Fibroblast of skin of right quadriceps (primary cell): Measurements from ENCODE around the gene MAST4.

Experiments used
- DNase-seq: peaks from one replicate; pipeline ENCODE4 v3.0.0-alpha.2; 2013

The MAST4 gene

DNA sequence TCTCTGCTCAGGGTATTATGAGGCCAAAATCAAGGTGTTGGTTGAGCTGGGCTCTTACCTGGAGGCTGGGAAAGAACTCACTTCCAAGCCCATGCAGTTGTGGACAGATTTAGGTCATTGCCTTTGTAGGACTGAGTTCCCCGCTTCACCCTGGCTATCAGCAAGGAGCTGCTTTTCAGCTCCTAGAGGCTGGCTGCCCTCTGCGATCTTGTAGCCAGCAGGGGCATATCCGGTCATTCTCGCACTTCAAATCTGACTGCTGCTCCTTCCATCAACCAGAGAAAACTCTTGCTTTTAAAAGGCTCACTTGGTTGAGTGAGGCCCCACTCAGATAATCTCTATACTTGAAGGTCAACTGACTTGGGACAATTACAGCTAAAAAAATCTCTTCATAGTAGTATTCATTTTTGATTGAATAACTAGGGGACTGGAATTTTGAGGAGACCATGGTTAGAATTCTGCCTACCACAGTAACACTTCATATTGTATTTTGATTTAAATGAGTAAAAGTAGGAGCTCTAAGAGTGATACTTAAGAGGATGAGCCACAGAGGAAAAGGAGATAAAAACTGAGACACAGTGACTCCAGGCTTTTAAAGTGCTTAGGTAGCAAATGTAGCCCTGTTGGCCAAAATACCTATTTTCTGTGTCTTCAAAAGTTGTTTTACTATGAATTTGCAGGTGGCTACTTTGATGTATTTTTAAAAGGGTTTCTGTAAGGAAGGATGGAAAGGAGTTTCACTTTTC is 463.0 kb downstream of the MAST4 start:
- no peak for DNase-seq

DNA sequence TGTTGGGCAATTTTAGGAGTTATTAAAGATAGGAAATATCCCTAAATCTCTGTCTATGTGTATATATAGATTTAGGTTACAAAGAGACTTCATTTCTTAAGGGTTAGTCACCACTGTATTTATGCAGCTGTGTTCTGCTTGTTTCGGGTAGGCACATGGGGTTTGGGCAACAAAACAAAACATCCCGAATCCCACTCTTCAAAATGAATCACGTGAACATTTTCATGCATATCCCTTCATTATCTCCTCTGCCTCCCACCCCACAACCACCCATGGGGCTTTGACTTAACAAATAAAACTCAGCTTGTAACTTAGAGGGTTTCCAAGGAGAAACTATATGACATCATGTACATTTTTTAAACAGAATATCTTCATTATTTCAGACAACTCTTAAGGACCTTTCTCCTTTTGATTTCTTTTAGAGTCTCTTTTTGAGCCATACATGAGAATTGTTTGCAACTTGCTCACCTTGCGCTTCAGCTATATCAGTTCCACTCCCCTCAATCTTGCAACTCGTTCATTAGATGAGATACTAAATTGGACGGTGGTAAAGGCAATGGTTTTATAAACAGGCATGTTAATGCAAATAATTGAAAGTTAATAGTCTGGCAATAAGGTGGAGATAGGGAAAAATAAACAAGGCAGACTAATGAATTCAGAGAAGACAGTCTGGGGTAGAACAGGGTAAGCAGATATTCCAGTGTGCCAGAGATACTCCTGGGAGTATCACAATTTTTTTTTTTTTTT is 463.7 kb downstream of the MAST4 start:
- peak; percentile 59 for DNase-seq

GRCh38 chr5:67061511-67061910 is 465.3 kb downstream of the MAST4 start:
- no peak for DNase-seq

DNA sequence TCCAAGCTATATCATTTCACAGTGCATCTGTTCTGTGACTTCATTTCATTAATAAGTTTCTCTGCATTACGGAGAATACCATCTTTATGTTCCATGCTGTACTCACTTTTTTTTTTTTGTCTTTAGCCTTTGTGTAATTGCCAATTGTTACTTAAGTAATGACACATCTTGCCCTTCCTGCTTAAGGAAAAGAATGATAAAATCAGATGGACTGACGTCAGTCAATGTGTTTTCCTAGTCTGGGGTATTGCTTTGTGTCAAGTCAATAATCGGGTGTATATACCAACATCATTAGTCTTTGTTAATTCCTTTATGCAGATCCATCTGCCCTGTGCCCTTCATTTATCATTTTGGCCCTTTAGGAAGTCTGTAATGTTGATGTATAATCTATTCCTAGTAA is 466.9 kb downstream of the MAST4 start:
- DNase-seq, result no peak

DNA sequence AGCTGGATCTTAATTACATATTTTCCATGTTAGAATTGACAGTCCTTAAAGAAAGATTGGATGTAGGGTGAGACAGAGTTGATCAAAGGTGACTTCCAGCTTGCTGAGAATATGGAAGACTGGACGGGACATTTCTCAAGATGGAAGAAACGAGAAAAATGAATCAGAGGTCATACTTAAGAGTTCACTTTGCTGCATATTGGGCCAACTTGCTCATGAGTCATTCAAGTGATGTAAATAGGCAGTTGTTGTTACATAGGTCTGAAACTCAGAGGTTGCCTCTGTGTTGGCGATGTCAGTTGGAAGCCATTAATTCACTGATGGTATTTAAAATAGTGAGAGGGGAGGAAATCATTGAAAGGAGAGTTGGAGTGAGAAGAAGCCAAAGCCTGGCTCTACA is 467.6 kb downstream of the MAST4 start:
- DNase-seq, result peak; percentile 13

DNA sequence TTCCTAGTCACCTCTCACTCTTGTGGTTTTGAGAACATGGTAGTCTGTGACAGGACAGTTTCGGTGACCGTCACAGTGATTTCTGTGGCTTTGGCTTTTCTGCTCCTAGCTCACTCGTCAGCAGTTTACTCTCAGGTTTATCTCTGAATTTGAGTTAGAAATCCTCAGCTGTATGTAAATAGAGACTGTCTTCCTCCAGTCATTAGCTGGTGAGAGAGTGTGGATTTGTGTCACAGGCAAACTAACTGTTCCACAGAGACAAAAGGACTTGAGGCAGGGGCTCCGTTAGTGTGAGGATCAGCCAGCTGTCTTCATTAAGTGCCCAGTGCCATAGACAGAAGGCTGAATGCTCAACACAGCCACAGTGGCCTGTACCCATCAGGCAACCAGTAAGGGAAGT is 469.0 kb downstream of the MAST4 start:
- DNase-seq, result no peak

GRCh38 chr5:67065696-67066095 is 469.5 kb downstream of the MAST4 start:
- DNase-seq, result no peak

DNA sequence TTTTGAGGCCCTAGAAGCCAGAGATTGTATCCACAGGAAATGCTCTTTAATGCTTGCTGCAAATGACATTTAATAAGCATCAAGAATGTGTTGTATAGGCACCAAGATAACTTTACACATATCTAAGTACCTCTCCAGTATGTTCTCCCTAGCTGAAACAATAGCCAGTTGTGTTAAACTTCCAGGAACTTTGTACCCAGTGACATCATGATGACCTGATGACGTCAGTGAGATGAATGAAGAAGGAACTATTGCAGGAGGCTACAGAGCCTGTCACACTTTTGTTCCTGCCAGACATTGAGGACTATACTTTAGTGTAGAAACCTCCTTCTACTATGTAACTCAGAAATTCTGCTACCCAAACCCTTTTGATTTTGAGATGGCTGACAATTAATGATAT is 470.6 kb downstream of the MAST4 start:
- no peak for DNase-seq

DNA sequence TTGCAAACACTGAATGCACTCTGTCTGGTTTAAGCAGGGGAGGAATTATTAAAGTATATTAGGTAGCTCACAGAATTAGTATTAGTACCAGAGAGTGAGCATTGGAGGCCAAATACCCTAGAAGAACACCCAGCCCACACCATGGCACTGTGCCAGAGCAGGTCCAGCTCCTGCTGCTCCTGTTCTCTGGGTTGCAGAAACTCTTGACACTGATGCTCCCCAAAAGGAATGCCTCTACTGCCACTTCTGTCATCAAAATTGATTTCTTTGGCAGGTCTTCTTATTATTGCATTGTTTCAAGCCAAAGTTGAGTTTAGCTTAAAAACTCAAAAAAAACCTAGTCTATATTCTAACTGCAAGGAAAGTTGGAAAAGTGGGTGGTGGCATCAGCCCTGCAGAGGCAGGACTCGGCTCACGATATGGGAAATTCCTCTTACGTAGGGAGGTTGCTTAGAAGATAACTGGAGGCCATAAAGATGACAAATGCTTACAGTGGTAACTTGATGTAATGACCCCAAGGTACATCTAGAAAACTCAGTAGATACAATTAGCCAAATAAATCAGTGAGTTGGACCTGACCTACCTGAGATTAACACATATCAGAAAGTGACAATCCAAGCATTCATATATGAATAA is 477.0 kb downstream of the MAST4 start:
- no peak for DNase-seq

- DNase-seq, result no peak
These were observed 481.1 kb downstream of the MAST4 start for GRCh38 chr5:67077296-67077695.

GRCh38 chr5:67081261-67081660 is 485.1 kb downstream of the MAST4 start:
- DNase-seq, result no peak

DNA sequence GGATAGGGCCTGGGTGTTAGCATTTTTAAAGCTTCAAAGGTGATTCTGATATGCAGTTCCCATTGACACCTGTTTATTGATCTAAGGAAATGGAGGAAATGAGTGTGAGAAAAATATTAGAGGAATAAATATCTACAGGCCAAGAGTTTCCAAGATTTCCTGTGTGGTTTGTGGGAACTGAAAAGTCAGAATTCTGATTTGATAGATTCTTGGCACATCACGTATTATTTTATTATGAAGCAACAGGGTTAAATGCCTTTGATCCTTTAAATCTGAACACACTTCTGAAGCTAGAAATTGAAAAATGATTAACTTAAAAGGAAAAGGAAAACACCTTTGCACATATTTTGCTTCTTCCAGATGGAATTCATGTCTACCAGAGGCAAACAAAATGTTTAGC is 486.7 kb downstream of the MAST4 start:
- DNase-seq, result no peak

GRCh38 chr5:67085616-67086015 is 489.4 kb downstream of the MAST4 start:
- DNase-seq, result no peak

DNA sequence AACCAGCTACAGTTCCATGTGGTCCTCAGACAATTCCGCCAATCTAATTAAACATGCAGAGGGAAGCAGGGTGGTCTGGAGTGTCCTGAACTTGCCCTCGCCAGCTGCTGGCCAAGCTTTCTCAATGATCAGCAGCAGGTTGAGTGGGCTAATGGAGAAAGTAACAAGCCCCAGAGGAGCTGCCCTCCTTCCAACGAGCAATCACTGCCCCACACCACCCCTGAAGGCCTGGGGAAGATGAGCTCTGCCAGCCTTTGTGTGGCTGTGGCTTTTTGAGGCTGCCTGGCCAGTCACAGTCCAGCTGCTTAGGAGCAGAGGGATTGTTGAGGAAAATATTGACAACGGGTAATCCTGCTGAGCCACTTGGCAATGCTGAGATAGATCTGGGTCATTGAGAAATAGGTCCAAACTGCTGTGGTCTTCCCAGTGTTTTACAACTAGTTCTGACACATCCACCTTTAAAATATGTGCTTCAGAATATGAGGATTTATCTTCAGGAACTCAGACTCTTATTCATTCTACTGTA is 493.1 kb downstream of the MAST4 start:
- peak; percentile 3 for DNase-seq

GRCh38 chr5:67090040-67090439 is 493.8 kb downstream of the MAST4 start:
- DNase-seq, result no peak

- DNase-seq, result no peak
These were observed 494.4 kb downstream of the MAST4 start for GRCh38 chr5:67090593-67090992.

GRCh38 chr5:67092535-67092934 is 496.3 kb downstream of the MAST4 start:
- no peak for DNase-seq

- no peak for DNase-seq
These were observed 497.1 kb downstream of the MAST4 start for GRCh38 chr5:67093279-67093678.

- peak; percentile 36 for DNase-seq
These were observed 498.5 kb downstream of the MAST4 start for GRCh38 chr5:67094476-67095300.

DNA sequence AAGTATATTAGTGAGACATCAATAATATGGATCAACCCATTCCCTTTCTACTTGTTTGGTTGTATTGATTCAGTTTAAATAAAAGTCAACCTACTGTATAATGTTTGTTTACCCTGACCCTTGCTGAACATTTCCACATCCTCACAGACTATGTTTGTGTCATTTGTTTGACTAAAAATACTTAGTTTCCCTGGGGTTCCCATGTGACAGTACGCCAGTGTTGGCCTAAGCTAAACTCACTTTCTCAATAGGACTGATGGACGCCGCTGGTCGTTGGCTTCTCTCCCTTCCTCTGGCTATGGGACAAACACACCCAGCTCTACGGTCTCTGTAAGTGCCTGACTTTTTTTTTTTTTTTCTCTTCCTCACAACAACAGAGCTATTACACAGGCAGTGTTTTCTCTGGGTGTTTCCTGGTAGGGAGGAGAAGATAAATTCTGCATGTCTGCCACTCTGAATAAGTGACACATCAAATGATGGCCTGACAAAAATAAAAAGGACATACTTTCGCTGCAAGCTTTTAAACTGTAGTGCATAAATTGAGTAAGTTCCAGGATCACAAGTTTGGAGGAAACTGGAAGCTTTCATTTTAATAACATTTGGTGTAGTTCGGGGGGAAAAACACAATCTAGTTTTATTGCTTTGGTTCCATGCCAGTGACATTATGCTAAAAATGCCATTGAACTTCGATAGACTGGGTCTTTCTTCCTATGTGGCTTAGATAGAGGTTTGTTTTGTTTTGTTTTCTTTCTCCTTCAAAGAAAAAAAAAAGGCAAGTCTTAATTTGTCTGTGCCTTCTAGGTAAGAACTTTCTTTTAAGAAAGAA is 499.4 kb downstream of the MAST4 start:
- no peak for DNase-seq

GRCh38 chr5:67098656-67099055 is 502.5 kb downstream of the MAST4 start:
- DNase-seq, result no peak

DNA sequence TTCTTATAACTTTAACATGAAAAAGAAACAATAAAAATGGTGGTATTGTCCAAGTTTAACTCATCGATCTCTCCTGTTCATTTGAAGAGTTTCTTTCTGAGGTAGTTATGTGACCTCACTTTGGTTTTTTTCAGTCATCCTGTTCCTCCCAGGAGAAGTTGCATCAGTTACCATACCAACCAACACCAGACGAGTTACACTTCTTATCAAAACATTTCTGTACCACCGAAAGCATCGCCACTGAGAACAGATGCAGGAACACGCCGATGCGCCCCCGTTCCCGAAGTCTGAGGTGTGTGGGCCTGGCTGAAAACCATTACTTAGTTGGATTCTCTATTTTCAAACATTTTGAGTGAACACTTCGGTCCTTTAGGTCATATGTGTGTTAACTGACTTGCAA is 504.1 kb downstream of the MAST4 start:
- DNase-seq, result no peak
